M059J (cell line): ENCODE data around the gene PRRT1B. TPM values are rescaled to one million over a fixed set of nuclear protein-coding genes. Genes with fewer than 3 reads are reported as not detected.

Source experiments
- DNase-seq: peaks from one replicate; pipeline ENCODE4 v3.0.0-alpha.2; 2012; ENCODE audit warnings: low read depth
- total RNA-seq: library from RNA; depleted of rRNA; stranded (reverse); fragments of >200 nt; shearing (Covaris generic); gene quantifications from 2 replicates; pipeline ENCODE4 v1.2.3, GENCODE V29; 2014

Gene PRRT1B
- total RNA-seq, 1 experiment from 2014 or later: not detected

DNA sequence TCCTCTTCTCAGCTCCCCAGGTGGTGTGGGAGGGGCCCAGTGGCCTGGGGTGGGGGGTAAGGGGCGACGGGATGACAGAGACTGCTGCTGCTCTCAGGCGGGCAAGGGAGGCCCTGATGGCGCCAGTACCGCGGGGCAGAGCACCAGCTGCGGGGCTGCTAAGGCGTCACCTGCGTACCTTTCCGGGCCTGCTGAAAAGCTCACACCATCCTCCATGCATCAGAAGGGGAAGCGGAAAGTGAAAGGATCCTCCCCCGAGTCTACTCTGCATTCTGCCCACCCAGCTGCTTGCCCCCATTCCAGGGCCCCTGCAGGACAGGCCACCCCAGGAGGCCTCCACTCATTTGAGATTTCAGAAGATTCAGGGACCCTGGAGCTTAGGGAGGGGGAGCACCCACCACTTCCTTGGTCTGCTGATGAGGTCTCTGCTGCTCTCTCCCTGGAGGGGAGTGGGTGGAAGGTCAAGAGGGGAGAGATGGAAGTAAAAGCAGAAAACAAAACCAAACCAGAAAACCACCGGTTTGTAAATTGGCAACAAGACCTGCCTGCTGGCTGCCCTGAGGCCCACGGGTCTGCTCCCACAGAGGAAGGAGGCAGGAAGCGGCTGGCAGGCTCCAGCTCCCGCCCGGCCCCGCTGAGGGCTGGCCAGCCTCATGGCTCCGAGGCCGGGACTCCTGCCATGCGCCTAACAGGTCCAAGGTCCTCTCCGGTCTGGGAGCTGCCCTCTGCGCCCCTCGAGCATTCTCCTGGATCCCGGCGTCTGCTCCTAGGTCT lies 33.6 kb downstream of the PRRT1B start:
- DNase-seq: no peak

DNA sequence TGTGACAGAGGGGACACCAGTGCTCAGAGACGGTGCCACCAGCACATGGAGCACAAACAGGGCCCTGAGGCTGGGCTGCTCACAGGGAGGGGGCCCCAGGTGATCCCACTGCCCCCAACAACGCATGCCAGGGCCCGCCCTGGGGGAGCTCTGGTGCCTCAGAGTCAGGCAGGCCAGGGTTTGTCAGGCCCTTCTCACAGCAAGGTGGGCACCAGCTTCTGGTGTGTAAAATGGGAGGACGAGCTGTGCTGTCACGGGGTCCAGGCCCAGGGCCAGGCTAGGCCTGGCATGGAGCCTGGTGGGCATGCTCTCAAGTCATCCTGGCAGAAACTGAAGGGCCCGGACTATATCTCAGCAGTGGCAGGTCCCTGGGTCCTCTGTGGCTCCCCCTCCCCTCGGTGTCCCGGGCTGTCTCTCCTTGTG lies 34.5 kb downstream of the PRRT1B start:
- no peak for DNase-seq

DNA sequence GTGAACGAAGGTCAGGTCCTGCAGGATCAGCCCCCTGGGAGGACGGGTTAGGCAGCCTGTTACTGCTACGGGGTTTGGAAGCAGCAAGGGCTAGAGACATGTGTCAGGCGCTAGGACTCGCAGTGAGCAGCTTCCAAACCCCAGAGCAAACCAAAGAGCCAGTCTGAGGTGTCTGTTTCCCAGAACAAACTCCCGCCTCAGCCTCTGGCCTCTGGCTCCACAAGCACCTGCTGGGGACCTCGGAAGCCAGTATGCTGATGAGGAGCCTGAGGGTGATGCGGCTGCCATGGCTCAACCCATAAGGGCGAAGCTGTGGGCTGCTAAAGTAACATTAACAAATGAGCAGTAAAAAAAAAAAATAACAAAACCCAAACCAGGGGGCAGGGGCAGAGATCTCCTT lies 35.0 kb downstream of the PRRT1B start:
- DNase-seq: no peak

DNA sequence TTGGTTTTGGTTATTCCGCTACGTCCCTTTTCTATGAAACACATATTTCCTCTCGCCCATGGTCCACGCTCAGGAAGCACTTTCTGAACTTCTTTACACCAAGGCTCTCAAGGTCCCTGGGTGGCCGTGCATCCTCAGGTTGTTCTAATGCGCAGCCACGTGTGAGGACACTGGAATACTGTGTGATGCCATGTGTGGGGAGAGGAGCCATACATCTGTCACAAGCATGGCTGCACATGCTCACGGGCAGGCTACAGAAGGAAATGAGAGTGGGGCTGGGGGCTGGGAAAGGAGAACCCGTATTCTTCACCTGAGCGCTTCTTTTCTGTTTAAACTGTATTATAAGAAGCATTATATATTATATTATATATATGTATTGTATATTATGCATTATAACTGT lies 36.7 kb downstream of the PRRT1B start:
- DNase-seq: no peak

DNA sequence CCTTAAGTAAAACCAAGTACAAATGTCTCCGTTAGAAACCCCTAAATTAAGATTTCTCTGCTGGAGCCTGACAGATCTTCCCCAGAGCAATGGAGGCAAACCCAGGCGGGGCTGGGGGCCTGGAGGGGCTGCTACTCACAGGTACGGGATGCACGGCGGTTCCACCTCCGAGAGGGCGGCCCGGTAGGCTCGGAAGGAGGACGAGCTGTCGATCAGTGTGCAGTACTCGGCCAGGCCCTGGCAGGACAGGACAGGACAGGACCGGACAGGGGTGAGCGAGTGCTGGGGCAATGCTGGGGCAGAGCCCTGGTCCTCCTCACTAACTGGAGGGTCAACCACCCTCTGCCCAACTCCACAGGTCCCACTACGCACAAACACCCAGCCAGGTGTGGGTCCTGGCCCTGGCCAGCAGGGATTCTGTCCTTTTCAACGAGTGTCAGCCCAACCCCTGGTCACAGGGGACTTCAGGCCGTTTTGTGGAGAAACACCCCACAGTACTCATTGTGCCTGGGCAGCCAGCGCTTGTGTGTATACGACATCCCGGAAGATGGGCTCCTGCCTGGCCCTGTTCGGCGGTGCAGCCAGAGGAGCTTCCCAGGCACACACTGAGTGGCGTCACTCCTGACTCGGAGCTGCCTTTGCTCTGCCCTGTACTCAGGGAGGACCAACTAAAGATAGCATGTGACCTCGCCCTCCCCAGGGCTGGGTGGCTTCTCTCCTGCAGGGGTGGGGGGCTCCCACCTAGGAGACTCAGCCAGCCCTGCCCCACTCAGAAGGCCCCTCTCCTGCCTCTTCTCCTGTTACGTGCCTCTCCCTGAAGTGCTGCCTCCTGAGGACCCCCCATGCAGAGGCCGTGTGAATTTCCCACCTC lies 37.4 kb downstream of the PRRT1B start:
- DNase-seq: no peak

DNA sequence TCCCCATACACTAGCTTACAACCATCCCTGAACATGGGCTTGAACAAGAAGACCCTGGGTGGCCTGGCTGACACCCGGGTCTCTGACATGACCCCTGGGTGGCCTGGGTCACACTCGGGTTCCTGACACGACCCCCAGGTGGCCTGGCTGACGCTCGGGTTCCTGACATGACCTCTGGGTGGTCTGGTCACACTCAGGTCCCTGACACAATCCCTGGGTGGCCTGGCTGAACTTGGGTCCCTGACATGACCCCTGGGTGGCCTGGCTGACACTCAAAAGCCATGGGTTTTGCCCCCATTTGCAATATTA lies 38.0 kb downstream of the PRRT1B start:
- DNase-seq: no peak

DNA sequence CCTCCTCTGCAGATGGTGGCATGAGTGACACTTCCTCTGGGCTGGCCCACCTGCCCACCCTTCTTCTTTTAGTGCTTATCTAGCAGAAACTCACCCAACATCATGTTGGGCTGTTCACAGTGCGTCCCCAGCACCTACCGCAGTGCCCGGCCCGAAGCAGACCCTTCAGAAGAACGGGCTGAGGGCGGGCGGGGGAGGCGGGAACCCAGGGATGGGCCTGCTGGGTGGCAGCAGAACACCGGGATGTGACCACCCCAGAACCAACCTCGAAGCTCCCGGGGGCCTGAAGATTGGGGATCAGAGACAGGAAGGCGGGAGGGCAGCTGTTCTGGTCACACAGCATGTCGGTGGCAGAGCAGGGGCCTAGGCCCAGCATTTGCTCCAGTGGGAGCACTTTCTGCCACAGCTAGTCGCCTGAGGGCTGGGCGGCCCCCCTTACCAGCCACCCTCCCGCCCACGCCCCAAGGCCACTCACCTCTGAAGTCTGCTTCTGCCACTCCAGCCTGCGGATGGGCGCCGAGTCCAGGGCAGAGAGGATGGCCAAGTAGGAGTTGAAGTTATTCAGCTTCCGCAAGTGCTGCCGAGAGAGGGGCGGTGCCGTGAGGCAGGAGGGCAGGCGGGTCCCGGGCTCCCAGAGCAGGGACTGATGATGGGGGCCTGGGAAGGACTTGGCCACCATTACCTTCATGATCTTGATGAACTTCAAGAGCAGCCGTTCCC lies 38.7 kb downstream of the PRRT1B start:
- no peak for DNase-seq

DNA sequence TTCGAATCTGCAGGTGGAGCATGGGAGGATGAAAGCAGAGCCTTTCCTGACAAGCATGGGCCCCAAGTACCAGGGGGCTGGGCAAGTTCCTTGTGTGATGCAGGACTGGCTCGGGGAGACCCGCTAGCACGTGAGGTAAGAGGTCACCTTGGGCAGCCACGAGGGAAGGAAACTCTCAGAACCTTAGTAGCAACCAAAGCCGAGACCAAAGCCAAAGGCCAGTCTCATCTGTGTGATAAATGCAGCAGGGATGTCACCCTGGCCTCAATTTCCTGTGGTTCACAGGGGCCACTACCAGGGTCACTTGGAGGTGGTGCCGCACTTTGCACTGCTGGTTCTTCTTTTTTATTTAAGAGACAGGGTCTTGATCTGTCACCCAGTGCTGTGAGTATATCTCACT lies 39.5 kb downstream of the PRRT1B start:
- no peak for DNase-seq

DNA sequence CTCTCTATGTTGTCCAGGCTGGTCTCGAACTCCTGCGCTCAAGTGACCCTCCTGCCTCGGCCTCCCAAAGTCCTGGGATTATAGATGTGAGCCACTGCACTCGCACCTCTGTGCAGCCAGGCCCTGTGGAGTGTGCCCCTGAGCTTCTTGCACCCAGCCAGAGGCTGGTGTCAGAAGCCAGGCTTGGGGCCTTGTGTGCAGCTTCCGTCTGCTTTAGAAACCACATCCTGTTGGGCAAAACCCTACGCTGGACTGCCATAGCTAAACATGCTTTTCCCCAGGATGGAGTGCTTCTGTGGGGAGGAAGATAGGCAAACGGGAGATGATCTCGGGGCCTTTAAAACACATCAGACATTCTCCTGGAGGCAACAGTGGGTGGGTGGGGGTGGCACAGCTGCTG lies 40.1 kb downstream of the PRRT1B start:
- peak; percentile 33 for DNase-seq

DNA sequence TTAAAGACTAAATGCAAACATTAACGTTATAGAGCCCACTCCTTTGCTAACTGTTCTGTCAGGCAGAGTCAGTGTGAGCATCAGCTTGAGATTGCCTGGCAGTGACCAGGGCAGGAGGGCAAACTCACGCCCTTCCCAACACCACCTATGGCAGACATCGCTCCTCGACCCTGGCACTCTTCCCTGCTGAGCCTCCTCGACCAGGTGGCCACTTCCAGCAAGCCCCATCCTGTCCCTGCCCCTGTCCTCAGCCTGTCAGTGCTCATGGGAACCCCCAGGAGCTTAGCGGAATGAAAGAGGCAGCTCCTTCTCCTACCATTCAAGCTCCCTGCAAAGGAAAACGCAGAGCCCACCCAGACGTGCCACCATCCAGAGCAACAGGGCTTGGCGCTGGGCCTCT lies 42.0 kb downstream of the PRRT1B start:
- DNase-seq: no peak

DNA sequence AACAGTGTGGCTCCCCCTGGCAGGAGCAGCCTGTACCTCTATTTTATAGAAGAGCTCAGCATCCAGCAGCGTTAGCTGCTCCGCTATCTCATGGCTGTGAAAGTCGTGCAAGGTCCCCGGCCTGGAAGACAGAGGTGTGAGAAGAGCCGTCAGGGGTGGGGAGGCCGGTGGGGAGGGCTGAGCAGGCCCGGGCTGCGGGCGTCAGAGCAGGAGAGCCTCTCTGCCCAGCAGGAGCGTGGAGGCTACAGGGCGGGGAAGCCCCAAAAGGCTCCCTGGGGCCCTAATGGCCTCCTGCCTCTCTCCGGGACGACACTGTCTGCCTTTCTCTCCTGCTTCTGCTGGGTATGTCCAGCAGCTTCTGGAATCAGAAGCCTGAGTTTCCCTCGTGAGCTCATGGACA lies 42.6 kb downstream of the PRRT1B start:
- DNase-seq: no peak

DNA sequence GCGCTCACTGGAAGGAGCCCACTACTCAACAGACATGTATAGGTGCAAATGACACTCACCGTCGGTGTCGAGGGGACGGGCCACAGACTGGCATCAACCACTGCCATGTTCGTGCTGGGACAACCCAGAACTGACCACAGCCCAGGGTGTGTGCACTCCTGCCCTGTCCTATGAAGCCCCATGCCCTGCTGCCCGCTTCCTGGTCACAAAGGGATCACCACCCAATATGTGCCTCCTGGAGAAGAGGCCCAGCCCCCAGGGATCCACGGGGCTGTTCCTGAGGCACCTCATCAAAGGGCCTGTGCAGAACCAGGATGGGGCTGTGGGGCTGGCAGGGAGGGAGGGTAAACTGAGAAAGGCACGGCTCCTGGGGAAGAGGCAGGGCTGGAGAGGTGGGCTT lies 43.1 kb downstream of the PRRT1B start:
- no peak for DNase-seq

DNA sequence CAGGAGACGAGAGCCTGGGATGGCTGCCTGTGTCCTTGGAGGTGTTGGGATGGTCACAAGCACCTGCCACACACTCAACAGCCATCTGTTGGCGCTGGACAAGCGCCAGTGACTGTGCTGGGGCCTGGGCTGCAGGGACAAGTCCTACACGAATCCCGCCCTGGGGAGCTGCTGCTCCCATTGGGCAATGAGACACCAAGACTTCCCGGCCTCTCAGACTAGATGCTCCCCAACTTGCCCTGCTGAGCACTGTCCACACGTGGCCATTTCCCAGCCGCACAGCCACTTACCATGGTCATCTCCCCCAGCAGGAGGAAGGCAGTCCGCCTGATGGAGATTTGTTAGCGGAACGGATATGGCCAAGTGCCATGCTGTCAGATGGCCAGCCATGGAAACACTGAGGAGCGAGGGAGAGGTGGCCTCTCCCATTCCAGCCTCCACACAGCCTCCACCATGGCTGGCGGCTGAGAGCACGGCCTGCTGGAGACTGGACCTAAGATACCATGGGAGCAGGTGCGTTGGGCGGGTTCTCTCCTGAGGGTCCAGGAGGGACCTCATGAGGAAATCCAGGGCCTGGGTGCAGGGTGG lies 43.9 kb downstream of the PRRT1B start:
- DNase-seq: no peak

DNA sequence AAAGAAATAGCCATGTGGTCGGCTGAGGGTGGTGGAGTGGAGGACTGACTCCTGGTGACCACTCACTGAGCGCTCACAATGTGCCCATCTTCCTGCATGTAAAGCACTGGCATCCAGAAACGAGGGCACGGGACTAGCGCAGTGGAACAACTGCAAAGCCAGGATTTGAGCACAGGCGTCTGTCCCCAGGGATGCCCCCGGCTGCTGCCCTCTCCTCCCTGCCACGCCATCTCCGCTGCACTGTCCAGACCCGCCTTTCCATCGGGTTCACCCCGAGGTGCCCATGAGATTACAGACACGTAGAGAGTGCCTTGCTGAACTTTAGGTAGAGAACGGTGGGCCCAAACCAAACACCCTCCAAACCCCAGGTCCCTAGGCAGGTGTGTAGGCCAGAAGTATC lies 44.7 kb downstream of the PRRT1B start:
- no peak for DNase-seq

DNA sequence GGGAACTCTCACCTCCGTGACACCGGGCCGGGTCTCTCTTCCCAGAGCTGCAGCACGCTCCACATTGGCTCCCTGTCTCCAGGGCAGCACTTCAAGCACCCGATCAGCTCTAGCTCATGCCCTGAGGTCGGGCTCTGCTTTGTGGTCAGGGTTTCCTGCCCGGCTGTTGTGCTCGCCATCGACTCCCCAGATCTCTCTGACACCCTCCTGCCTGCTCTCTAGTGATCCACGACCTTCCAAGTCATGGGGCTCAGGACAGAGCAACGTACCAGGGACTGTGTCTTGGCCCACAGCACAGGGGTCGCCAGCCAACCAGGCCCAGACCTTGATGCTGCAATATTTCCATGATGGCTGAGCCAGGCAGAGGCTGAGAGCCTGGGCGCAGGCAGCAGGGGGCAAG lies 45.1 kb downstream of the PRRT1B start:
- no peak for DNase-seq

DNA sequence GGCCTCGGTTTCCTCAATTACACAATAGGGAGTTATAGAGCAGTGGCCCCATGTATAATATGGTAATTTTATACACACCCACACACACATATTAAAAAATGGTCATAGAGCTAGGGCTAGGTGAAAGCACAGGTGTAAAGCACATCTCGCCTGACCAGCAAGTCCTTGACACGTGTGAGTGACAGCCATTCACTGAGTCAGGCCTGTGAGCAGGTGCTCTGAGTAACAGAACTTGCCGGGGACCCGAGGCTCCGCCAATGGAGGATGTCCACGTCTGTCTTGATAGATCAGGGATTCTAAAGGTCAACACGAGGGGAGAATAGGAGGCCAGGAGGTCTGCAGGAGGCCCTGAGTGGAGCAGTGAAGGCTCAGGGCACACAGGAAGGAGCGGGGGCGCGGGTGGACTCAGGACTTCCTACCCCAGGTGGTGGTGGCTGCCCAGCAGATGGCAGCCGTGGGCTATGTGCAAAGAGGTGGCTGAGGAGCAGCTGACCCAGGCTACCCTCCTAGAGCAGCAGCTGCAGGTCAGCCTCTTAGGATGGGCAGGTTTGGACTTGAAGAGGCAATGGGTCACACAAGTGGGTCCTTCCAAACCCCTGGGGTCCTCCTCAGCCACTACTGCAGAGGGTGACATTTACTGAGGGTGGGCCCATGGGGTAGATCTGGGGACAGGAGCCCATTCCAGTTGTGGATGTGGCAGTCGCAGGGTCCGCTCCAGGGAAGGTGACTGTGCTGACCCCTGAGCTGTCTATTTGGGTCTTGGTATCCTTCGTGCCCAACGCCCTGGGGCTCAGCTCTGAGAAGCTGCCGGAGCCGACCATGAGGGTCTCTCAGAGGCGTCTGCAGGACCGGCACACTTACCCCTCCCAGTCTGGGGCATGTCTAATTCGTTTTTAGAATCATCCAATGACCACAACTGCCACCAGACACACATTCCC lies 45.9 kb downstream of the PRRT1B start:
- peak; percentile 77 for DNase-seq

DNA sequence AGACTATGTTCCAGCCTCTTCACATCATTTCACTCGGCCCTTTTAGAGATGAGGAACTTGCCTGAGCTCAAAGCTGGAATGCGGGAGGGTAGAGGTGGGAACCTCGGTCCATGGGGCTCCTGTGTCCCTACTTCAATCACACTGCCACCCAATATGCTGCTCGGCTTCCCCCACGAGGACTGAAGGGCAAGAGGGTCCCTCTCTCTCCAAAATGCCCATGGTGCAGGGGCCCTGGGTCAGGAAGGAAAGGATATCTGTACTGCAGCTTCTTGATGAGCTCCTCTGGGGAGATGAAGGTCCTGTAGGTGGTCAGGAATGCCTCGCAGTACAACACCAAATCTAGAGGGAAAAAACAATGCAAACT lies 46.5 kb downstream of the PRRT1B start:
- DNase-seq: no peak

DNA sequence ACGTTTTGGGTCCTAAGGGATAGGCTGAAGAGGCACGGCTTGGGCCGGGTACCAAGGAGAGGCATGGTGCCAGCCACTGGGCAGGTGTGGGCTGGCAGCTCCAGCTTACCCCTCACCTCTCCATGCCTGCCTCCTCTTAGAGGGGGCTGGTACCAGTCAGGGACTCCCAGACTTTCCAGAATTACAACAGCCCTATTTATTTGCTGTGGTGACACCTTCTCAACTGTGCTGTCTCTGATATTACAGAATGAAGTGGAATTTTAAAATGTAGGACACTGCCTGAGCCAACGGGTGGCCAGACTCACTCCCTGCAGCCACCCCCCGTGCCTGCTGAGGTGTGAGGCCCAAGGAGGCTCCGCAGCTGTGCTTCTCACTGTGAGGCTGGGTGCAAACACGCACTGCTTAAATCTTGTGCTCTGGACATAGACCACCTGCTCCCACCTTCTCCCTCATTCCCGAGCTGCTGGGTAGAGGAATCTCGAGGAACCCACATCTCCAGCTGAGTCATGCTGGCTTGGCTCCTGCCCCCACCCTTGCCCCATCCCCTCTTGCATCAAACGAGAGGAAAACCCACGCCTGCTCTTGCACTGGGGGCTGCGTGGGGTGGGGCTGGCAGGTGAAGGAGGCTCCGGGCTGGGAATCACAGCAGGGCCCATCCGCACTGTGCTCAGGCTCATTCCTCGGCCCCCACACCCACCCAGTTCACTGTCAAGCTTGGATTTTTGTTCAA lies 47.9 kb downstream of the PRRT1B start:
- no peak for DNase-seq

DNA sequence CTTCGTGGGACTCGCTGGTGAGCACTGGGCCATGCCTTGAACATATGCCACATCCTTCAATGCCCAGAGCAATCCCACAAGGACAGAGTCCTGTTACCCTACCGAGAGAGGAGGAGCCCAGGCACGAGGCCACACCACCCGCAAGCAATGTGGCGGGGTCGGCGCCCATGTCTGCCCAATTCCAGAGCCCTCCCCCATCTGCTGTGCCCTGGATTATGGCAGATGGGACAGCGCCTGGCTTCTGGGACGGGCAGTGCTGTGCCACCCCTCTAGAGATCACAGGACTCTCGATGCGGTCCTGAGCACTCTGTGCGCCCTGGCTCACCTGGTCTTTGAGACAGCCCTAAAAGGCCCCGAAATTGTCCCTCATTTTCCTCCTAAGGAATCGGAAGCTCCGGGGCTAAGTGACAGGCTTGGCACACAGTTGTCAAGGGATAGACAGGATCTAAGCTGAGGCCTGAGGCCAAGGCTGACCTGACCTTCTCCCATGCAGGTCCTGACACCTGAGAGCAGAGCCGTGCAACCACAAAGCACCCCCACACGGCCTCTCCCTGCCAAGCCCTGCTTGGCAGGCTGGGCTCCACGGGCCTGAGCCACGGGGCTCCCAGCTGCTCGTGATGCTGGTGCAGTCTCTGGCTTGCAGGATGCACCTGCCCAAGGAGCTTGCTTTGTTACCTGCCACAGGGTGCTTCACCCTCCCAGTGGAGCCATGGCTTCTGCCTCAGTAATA lies 48.8 kb downstream of the PRRT1B start:
- DNase-seq: no peak
